A549 (cell line): ENCODE results near the gene RUNX2. TPM values are rescaled to one million over a fixed set of nuclear protein-coding genes. Genes with fewer than 3 reads are reported as not detected.

Experiments used
- ATAC-seq, 2 experiments: fragments of 200-7000 bp in 1 of 2; fragments of >200 bp in 1 of 2; cut with Nextera tagmentation in 1 of 2; cut with Tn5 transposase in 1 of 2; 3 replicates each; pipeline versions ENCODE4 v1.8.0 to v1.9.1; 2018 to 2020; ENCODE audit warnings: mild to moderate bottlenecking in 1 of 2, moderate library complexity in 1 of 2
- CTCF ChIA-PET: fragments of 300-600 bp; sonication (Branson Sonifier 250); formaldehyde crosslinking; extraction: SDS; loops from one replicate; lab custom pipeline; 2021; ENCODE audit warnings: antibody characterized with exemption, inconsistent platforms; lab: Yijun Ruan, JAX
- POLR2A ChIA-PET: fragments of 350-600 bp; formaldehyde crosslinking; extraction: SDS; loops from one replicate; lab custom pipeline; 2021; ENCODE audit warnings: antibody characterized with exemption, inconsistent platforms; lab: Yijun Ruan, JAX
- DNase-seq, 2 experiments: peaks; one replicate each; pipeline versions ENCODE4 v3.0.0 to v3.0.0-alpha.2; 2011 to 2016; ENCODE audit warnings: low read depth in 1 of 2, low spot score in 1 of 2
- FAIRE-seq: peaks from 2 replicates; lab custom pipeline; 2011; peaks lifted over from hg19 to GRCh38; lab: Jason Lieb, UNC
- H3K27ac ChIP-seq, 2 experiments: fragments of >200 bp; sonication (Bioruptor Twin); formaldehyde crosslinking; 3 replicates each; pipeline ENCODE4 v1.5.1; 2016 to 2017
- H3K4me1 ChIP-seq: fragments of >200 bp; sonication (Bioruptor Twin); formaldehyde crosslinking; 3 replicates; pipeline ENCODE4 v1.6.1; 2016
- H3K4me2 ChIP-seq: fragments of >200 bp; sonication (Bioruptor Twin); formaldehyde crosslinking; 3 replicates; pipeline ENCODE4 v1.6.1; 2016
- H3K4me3 ChIP-seq: fragments of >200 bp; sonication (Bioruptor Twin); formaldehyde crosslinking; 3 replicates; pipeline ENCODE4 v1.5.1; 2016
- H3K9me3 ChIP-seq: fragments of >200 bp; sonication (Bioruptor Twin); formaldehyde crosslinking; 3 replicates; pipeline ENCODE4 v1.6.1; 2016
- BHLHE40 ChIP-seq: IDR thresholded peaks from 2 replicates; pipeline ENCODE4 v1.6.1; 2012; ENCODE audit warnings: low read depth, low read length, inconsistent platforms
- CEBPB ChIP-seq, 2 experiments: fragments of >200 bp in 1 of 2; sonication (Bioruptor Twin) in 1 of 2; formaldehyde crosslinking in 1 of 2; IDR thresholded peaks; 2 replicates each; pipeline ENCODE4 v1.6.1; 2012 to 2016
- CTCF ChIP-seq: fragments of >200 bp; sonication (Bioruptor Twin); formaldehyde crosslinking; IDR thresholded peaks from 3 replicates; pipeline ENCODE4 v1.5.1; 2016
- ESRRA ChIP-seq: fragments of 150-350 bp; IDR thresholded peaks from 2 replicates; pipeline ENCODE4 v1.6.1; 2014; ENCODE audit warnings: mild to moderate bottlenecking, low read length, borderline replicate concordance
- FOSB ChIP-seq: fragments of 250-450 bp; sonication (Bioruptor Pico); IDR thresholded peaks from 2 replicates; pipeline ENCODE4 v1.5.0; 2020; ENCODE audit warnings: mild to moderate bottlenecking, moderate library complexity
- FOSL2 ChIP-seq, 2 experiments: fragments of 450-650 bp in 1 of 2; fragments of >200 bp in 1 of 2; sonication (Bioruptor Twin) in 1 of 2; formaldehyde crosslinking; IDR thresholded peaks; 2 replicates each; pipeline versions ENCODE4 v1.5.0 to v1.6.1; 2016 to 2020; ENCODE audit warnings: mild to moderate bottlenecking in 1 of 2, moderate library complexity in 1 of 2
- HOXB5 ChIP-seq: fragments of 250-450 bp; sonication (Bioruptor Pico); IDR thresholded peaks from 2 replicates; pipeline ENCODE4 v1.5.0; 2020; ENCODE audit warnings: mild to moderate bottlenecking, moderate library complexity
- KDM1A ChIP-seq: fragments of 200-600 bp; sonication (generic); IDR thresholded peaks from 2 replicates; pipeline ENCODE4 v1.6.1; 2016; ENCODE audit warnings: low read depth, mild to moderate bottlenecking
- KDM5A ChIP-seq: fragments of 200-600 bp; sonication (generic); IDR thresholded peaks from 2 replicates; pipeline ENCODE4 v1.6.1; 2016; ENCODE audit warnings: antibody characterized with exemption, mild to moderate bottlenecking
- MAFK ChIP-seq: fragments of 450-650 bp; IDR thresholded peaks from 2 replicates; pipeline ENCODE4 v1.6.1; 2014; ENCODE audit not compliant: partially characterized antibody
- MAZ ChIP-seq: fragments of 150-350 bp; IDR thresholded peaks from 2 replicates; pipeline ENCODE4 v1.6.1; 2014; ENCODE audit warnings: antibody characterized with exemption, low read depth, low read length, borderline replicate concordance
- MYC ChIP-seq: IDR thresholded peaks from 2 replicates; pipeline ENCODE4 v1.6.1; 2012; ENCODE audit warnings: mild to moderate bottlenecking, inconsistent platforms, low read length, improper control_type of control experiment, borderline replicate concordance
- POLR2AphosphoS2 ChIP-seq: conservative IDR thresholded peaks from 2 replicates; pipeline ENCODE4 v1.6.1; 2012; ENCODE audit warnings: low read length, improper control_type of control experiment, inconsistent platforms
- RCOR1 ChIP-seq: fragments of 150-350 bp; IDR thresholded peaks from 2 replicates; pipeline ENCODE4 v1.6.1; 2014; ENCODE audit warnings: antibody characterized with exemption, low read length, low read depth
- ZNF302 ChIP-seq: fragments of 250-450 bp; sonication (Bioruptor Pico); IDR thresholded peaks from 2 replicates; pipeline ENCODE4 v1.9.0; 2021; ENCODE audit warnings: inconsistent platforms, mild to moderate bottlenecking, moderate library complexity
- WGBS: methylation state at CpG from one replicate; pipeline ENCODE4 v1.1.6; 2017; ENCODE audit errors: missing lambda C conversion rate; 5-methylcytosine and 5-hydroxymethylcytosine counted together
- polyA plus RNA-seq, 4 experiments: library from polyadenylated mRNA; depleted of rRNA in 3 of 4; stranded (reverse); fragments of >200 nt; fragmentation: RNase III in 1 of 4; extraction: RNeasy Plus Mini Kit Qiagen cat#74134 plus additional on column Dnase treatment in 1 of 4; gene quantifications; 2 replicates in 3 of 4; 3 replicates in 1 of 4; pipeline ENCODE4 v1.2.3, GENCODE V29; 2011 to 2017
- TF ChIP-seq, protein P1 (sequence below): fragments of 450-650 bp; IDR thresholded peaks from 2 replicates; pipeline ENCODE4 v1.6.1; 2014; ENCODE audit warnings: antibody characterized with exemption
- TF ChIP-seq, protein P2 (sequence below): IDR thresholded peaks from 2 replicates; pipeline ENCODE4 v1.6.1; 2012

RUNX2 gene
- polyA plus RNA-seq, 2 of the 4 experiments (the other 2 are of a cell fraction), result 0.13 to 0.83 TPM

- no peak overlapping the region for H3K4me3 ChIP-seq
- H3K9me3 ChIP-seq, result no peaks in the 10 kb centered on the region
- no peaks in the 10 kb centered on the region for H3K4me1 ChIP-seq
- 69% methylated on average over 7 of the region's 7 CpGs for WGBS
- CTCF ChIA-PET, result interaction anchor here (0.5 kb wide), 1 partner anchor 22 kb away, joined by 3 read pairs; no protein-coding TSS in a partner anchor
- ATAC-seq (no peak), DNase-seq (no peak), FAIRE-seq (no peak)
- TF ChIP-seq KDM5A, result no peak
- no peak for TF ChIP-seq CTCF
- no peak for TF ChIP-seq ESRRA
- TF ChIP-seq ZNF302, result no peak
- no peak for TF ChIP-seq CEBPB (IDR thresholded peaks at IDR 0.05)
- TF ChIP-seq FOSL2 (IDR thresholded peaks at IDR 0.05), result no peak
- TF ChIP-seq FOSL2 (CRISPR knock-in tag; IDR thresholded peaks at IDR 0.05), result no peak
- TF ChIP-seq MYC, result no peak
- TF ChIP-seq RCOR1, result no peak
- TF ChIP-seq MAFK, result no peak
- no peak for TF ChIP-seq HOXB5 (CRISPR knock-in tag)
- no peak overlapping the region for H3K4me2 ChIP-seq
- POLR2A ChIA-PET, result no interaction called here
- no peak overlapping the region for H3K27ac ChIP-seq
These were observed 152.0 kb downstream of the RUNX2 start for GRCh38 chr6:45479834-45480751.

- CTCF ChIA-PET, result interaction anchor here (0.5 to 2.0 kb wide), 2 partner anchors 23 to 234 kb away, joined by 3 to 6 read pairs; no protein-coding TSS in a partner anchor
- POLR2A ChIA-PET, result no interaction called here
- no peak overlapping the region for H3K27ac ChIP-seq
- H3K9me3 ChIP-seq, result no peaks in the 10 kb centered on the region
- no peak overlapping the region for H3K4me2 ChIP-seq
- no peak overlapping the region for H3K4me3 ChIP-seq
- ATAC-seq, result no peak
- FAIRE-seq, result no peak
- 85% methylated on average over 7 of the region's 7 CpGs for WGBS
- H3K4me1 ChIP-seq, result no peaks in the 10 kb centered on the region
- no peak for TF ChIP-seq BHLHE40
- no peak for TF ChIP-seq FOSB (CRISPR knock-in tag)
- TF ChIP-seq, protein P1, sequence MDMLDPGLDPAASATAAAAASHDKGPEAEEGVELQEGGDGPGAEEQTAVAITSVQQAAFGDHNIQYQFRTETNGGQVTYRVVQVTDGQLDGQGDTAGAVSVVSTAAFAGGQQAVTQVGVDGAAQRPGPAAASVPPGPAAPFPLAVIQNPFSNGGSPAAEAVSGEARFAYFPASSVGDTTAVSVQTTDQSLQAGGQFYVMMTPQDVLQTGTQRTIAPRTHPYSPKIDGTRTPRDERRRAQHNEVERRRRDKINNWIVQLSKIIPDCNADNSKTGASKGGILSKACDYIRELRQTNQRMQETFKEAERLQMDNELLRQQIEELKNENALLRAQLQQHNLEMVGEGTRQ, result no peak
- TF ChIP-seq KDM1A, result no peak
- no peak for TF ChIP-seq MAFK
- DNase-seq, result no peak
These were observed 152.8 kb downstream of the RUNX2 start for GRCh38 chr6:45480752-45481415.

DNA sequence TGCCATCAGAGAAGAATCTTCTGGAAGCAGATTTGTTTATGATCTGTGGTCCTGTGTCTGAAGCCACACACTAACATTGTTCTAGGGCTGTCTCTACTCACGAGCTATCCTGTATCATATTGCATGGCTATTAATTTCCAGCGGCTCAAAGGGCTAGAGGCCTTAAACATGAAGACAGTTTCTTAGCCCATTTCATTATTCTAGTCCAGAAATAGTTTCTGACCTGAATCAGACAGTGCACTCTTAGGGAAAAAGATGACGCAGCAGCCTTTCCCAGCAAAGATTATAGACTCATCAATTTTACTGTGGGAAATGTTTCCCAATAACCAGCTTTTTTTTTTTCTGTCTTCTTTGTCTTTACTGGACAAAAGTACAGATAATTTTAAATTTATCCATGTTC is 154.9 kb downstream of the RUNX2 start:
- POLR2A ChIA-PET, result no interaction called here
- no peak for DNase-seq
- Histone ChIP-seq H3K4me2 (no peak overlapping the region), H3K4me1 (no peaks in the 10 kb centered on the region), H3K9me3 (no peaks in the 10 kb centered on the region), H3K4me3 (no peak overlapping the region), H3K27ac (no peak overlapping the region)
- WGBS, result 69% methylated on average over 3 of the region's 3 CpGs
- TF ChIP-seq POLR2AphosphoS2, result no peak
- TF ChIP-seq, protein P2, sequence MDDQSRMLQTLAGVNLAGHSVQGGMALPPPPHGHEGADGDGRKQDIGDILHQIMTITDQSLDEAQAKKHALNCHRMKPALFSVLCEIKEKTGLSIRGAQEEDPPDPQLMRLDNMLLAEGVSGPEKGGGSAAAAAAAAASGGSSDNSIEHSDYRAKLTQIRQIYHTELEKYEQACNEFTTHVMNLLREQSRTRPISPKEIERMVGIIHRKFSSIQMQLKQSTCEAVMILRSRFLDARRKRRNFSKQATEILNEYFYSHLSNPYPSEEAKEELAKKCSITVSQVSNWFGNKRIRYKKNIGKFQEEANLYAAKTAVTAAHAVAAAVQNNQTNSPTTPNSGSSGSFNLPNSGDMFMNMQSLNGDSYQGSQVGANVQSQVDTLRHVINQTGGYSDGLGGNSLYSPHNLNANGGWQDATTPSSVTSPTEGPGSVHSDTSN, result no peak
- no peak for TF ChIP-seq FOSL2 (IDR thresholded peaks at IDR 0.05)
- no peak for TF ChIP-seq FOSL2 (CRISPR knock-in tag; IDR thresholded peaks at IDR 0.05)
- no peak for TF ChIP-seq MAZ
- CTCF ChIA-PET, result interaction anchor here (2.0 kb wide), 1 partner anchor 231 kb away, joined by 6 read pairs; no protein-coding TSS in a partner anchor
- no peak for FAIRE-seq
- ATAC-seq, result no peak
